ENCODE results near the gene HENMT1. TPM values are rescaled to one million over a fixed set of nuclear protein-coding genes. Genes with fewer than 3 reads are reported as not detected.
"Not testable (repeated sequence)": the region's sequence is repeated elsewhere in the genome, so short reads cannot be mapped to it uniquely, and the experiment has no call there.

The HENMT1 gene
- total RNA-seq, 1 donor from 2014 or later: 0.19 TPM

GRCh38 chr1:108671143-108671542, 10.2 kb upstream of the HENMT1 start:
- no peak for DNase-seq (ENCODE audit: low read depth)

GRCh38 chr1:108670131-108670773, 9.4 kb upstream of the HENMT1 start:
- no peak for DNase-seq (ENCODE audit: low read depth)

GRCh38 chr1:108669679-108670078, 8.8 kb upstream of the HENMT1 start:
- no peak for DNase-seq (ENCODE audit: low read depth)

GRCh38 chr1:108668777-108669176, 7.9 kb upstream of the HENMT1 start:
- no peak for DNase-seq (ENCODE audit: low read depth)

GRCh38 chr1:108667422-108667821, 6.5 kb upstream of the HENMT1 start:
- DNase-seq (ENCODE audit: low read depth): not testable (repeated sequence)

- DNase-seq (ENCODE audit: low read depth): no peak
Observed at GRCh38 chr1:108665771-108666170, 4.9 kb upstream of the HENMT1 start.

- DNase-seq (ENCODE audit: low read depth): no peak
Observed at GRCh38 chr1:108665067-108665466, 4.2 kb upstream of the HENMT1 start.

GRCh38 chr1:108664481-108664880, 3.6 kb upstream of the HENMT1 start:
- no peak for DNase-seq (ENCODE audit: low read depth)

GRCh38 chr1:108663074-108663473, 2.2 kb upstream of the HENMT1 start:
- peak; percentile 66 for DNase-seq (ENCODE audit: low read depth)

GRCh38 chr1:108657356-108658080, 3.4 kb downstream of the HENMT1 start:
- DNase-seq (ENCODE audit: low read depth): no peak

- DNase-seq (ENCODE audit: low read depth): no peak
Observed at GRCh38 chr1:108653431-108654105, 7.3 kb downstream of the HENMT1 start.

GRCh38 chr1:108646648-108647269, 14.1 kb downstream of the HENMT1 start:
- peak; percentile 63 for DNase-seq (ENCODE audit: low read depth)

GRCh38 chr1:108646265-108646647, 14.6 kb downstream of the HENMT1 start:
- DNase-seq (ENCODE audit: low read depth): no peak

- no peak for DNase-seq (ENCODE audit: low read depth)
Observed at GRCh38 chr1:108645564-108646184, 15.2 kb downstream of the HENMT1 start.

GRCh38 chr1:108644984-108645383, 15.9 kb downstream of the HENMT1 start:
- DNase-seq (ENCODE audit: low read depth): no peak

- peak; percentile 61 for DNase-seq (ENCODE audit: low read depth)
Observed at GRCh38 chr1:108643492-108644335, 17.2 kb downstream of the HENMT1 start.

- not testable (repeated sequence) for DNase-seq (ENCODE audit: low read depth)
Observed at GRCh38 chr1:108640863-108641262, 20.0 kb downstream of the HENMT1 start.

- no peak for DNase-seq (ENCODE audit: low read depth)
Observed at GRCh38 chr1:108639899-108640560, 20.9 kb downstream of the HENMT1 start.

- DNase-seq (ENCODE audit: low read depth): no peak
Observed at GRCh38 chr1:108636876-108637275, 24.0 kb downstream of the HENMT1 start.

- DNase-seq (ENCODE audit: low read depth): no peak
Observed at GRCh38 chr1:108634521-108634920, 26.4 kb downstream of the HENMT1 start.
